IMR-90 (cell line): Measurements from ENCODE around the gene CELF5. TPM values are rescaled to one million over a fixed set of nuclear protein-coding genes. Genes with fewer than 3 reads are reported as not detected.

Source experiments
- ATAC-seq: fragments of 200-7000 bp; cut with Tn5 transposase; 2 replicates; pipeline ENCODE4 v1.9.1; 2020; ENCODE audit warnings: low read depth, mild to moderate bottlenecking, moderate library complexity
- BruUV-seq: library from RNA; stranded (reverse); fragments of 400-500 nt; replicated peaks from 2 replicates; lab custom pipeline; 2021; lab: Mats Ljungman, UMichigan
- CTCF ChIA-PET: fragments of 300-600 bp; formaldehyde crosslinking; extraction: SDS; loops from one replicate; lab custom pipeline; 2021; ENCODE audit warnings: antibody characterized with exemption; lab: Yijun Ruan, JAX
- POLR2A ChIA-PET: fragments of 300-600 bp; sonication (Branson Sonifier 250); formaldehyde crosslinking; loops from one replicate; lab custom pipeline; 2022; ENCODE audit warnings: antibody characterized with exemption; ENCODE audit not compliant: unreplicated experiment; lab: Charles Lee
- DNase-seq: peaks from one replicate; pipeline ENCODE4 v3.0.0; 2013
- H2AFZ ChIP-seq: replicated peaks from 2 replicates; pipeline ENCODE3; 2013; ENCODE audit warnings: low read length, mild to moderate bottlenecking; ENCODE audit not compliant: poor library complexity
- H2AK5ac ChIP-seq: 2 replicates; pipeline ENCODE4 v1.6.1; 2013; ENCODE audit warnings: low read depth, low read length, inconsistent platforms
- H2AK9ac ChIP-seq: replicated peaks from 2 replicates; pipeline ENCODE3; 2013; ENCODE audit warnings: mild to moderate bottlenecking, low read depth, low read length, moderate library complexity; ENCODE audit not compliant: poor library complexity
- H2BK120ac ChIP-seq: 2 replicates; pipeline ENCODE4 v1.6.1; 2013; ENCODE audit warnings: low read depth, low read length, inconsistent platforms
- H2BK15ac ChIP-seq: 3 replicates; pipeline ENCODE4 v1.6.1; 2013; ENCODE audit warnings: low read depth, low read length, inconsistent platforms
- H2BK20ac ChIP-seq: 2 replicates; pipeline ENCODE4 v1.6.1; 2013; ENCODE audit warnings: low read depth, mild to moderate bottlenecking, inconsistent platforms, low read length, moderate library complexity
- H2BK5ac ChIP-seq: 2 replicates; pipeline ENCODE4 v1.6.1; 2013; ENCODE audit warnings: mild to moderate bottlenecking, low read depth, low read length, inconsistent platforms; ENCODE audit not compliant: poor library complexity, severe bottlenecking
- H3K14ac ChIP-seq: replicated peaks from 2 replicates; pipeline ENCODE4 v1.6.1; 2013; ENCODE audit warnings: low read depth, low read length, inconsistent platforms
- H3K18ac ChIP-seq: 2 replicates; pipeline ENCODE4 v1.6.1; 2013; ENCODE audit warnings: low read depth, low read length, control low read depth
- H3K23ac ChIP-seq: 2 replicates; pipeline ENCODE4 v1.6.1; 2013; ENCODE audit warnings: low read depth, low read length, inconsistent platforms
- H3K27ac ChIP-seq: 2 replicates; pipeline ENCODE4 v1.5.1; 2013; ENCODE audit warnings: mild to moderate bottlenecking, control low read depth, low read length; ENCODE audit not compliant: insufficient read depth
- H3K27me3 ChIP-seq: 2 replicates; pipeline ENCODE4 v1.6.1; 2013; ENCODE audit warnings: low read length; ENCODE audit not compliant: control insufficient read depth, insufficient read depth
- H3K36me3 ChIP-seq: 2 replicates; pipeline ENCODE4 v1.6.1; 2013; ENCODE audit warnings: low read length, mixed read lengths; ENCODE audit not compliant: control insufficient read depth, insufficient read depth
- H3K4ac ChIP-seq: 2 replicates; pipeline ENCODE4 v1.6.1; 2013; ENCODE audit warnings: low read depth, low read length, inconsistent platforms
- H3K4me1 ChIP-seq: 2 replicates; pipeline ENCODE4 v1.6.1; 2013; ENCODE audit warnings: low read length, mixed read lengths; ENCODE audit not compliant: control insufficient read depth, insufficient read depth
- H3K4me2 ChIP-seq: 2 replicates; pipeline ENCODE4 v1.6.1; 2013; ENCODE audit warnings: low read depth, mild to moderate bottlenecking, control low read depth, low read length, moderate library complexity
- H3K4me3 ChIP-seq: 2 replicates; pipeline ENCODE4 v1.5.1; 2013; ENCODE audit warnings: low read depth, mild to moderate bottlenecking, control low read depth, low read length, moderate library complexity; ENCODE audit not compliant: insufficient read depth
- H3K56ac ChIP-seq: 2 replicates; pipeline ENCODE4 v1.6.1; 2013; ENCODE audit warnings: low read length, inconsistent platforms; ENCODE audit not compliant: insufficient read depth; ENCODE audit errors: extremely low read depth
- H3K79me1 ChIP-seq, 2 experiments: 2 replicates each; pipeline ENCODE4 v1.6.1; 2013; ENCODE audit warnings: low read length in 2 of 2, inconsistent platforms in 1 of 2, low read depth in 1 of 2
- H3K9ac ChIP-seq: 2 replicates; pipeline ENCODE4 v1.6.1; 2013; ENCODE audit warnings: low read depth, low read length, control low read depth
- H3K9me1 ChIP-seq: 2 replicates; pipeline ENCODE4 v1.6.1; 2013; ENCODE audit warnings: low read length, inconsistent platforms; ENCODE audit not compliant: insufficient read depth
- H3K9me3 ChIP-seq: 2 replicates; pipeline ENCODE4 v1.6.1; 2013; ENCODE audit warnings: low read length; ENCODE audit not compliant: control insufficient read depth, insufficient read depth
- H4K20me1 ChIP-seq: 2 replicates; pipeline ENCODE4 v1.6.1; 2013; ENCODE audit warnings: low read length, inconsistent platforms; ENCODE audit not compliant: insufficient read depth
- H4K5ac ChIP-seq: 2 replicates; pipeline ENCODE4 v1.6.1; 2013; ENCODE audit warnings: mild to moderate bottlenecking, low read depth, low read length, control low read depth
- H4K8ac ChIP-seq, 2 experiments: 2 replicates each; pipeline ENCODE4 v1.6.1; 2013; ENCODE audit warnings: low read depth in 2 of 2, low read length in 2 of 2, control low read depth in 1 of 2, inconsistent platforms in 1 of 2
- H4K91ac ChIP-seq: 2 replicates; pipeline ENCODE4 v1.6.1; 2013; ENCODE audit warnings: low read depth, low read length, inconsistent platforms; ENCODE audit not compliant: insufficient read depth
- BHLHE40 ChIP-seq: fragments of 150-350 bp; IDR thresholded peaks from 2 replicates; pipeline ENCODE4 v1.6.1; 2016; ENCODE audit warnings: mild to moderate bottlenecking, low read depth, low read length
- CEBPB ChIP-seq: IDR thresholded peaks from 2 replicates; pipeline ENCODE4 v1.6.1; 2012; ENCODE audit warnings: low read depth, low read length, improper control_type of control experiment
- CHD1 ChIP-seq: IDR thresholded peaks from 2 replicates; pipeline ENCODE4 v1.6.1; 2012; ENCODE audit warnings: low read depth, low read length, improper control_type of control experiment
- FOS ChIP-seq: fragments of 150-350 bp; IDR thresholded peaks from 2 replicates; pipeline ENCODE4 v1.6.1; 2016; ENCODE audit warnings: low read depth, low read length
- MAFK ChIP-seq: IDR thresholded peaks from 2 replicates; pipeline ENCODE4 v1.6.1; 2012; ENCODE audit warnings: low read depth, low read length, improper control_type of control experiment
- MAZ ChIP-seq: IDR thresholded peaks from 2 replicates; pipeline ENCODE4 v1.6.1; 2012; ENCODE audit warnings: low read depth, mild to moderate bottlenecking, low read length, improper control_type of control experiment, moderate library complexity, borderline replicate concordance
- MXI1 ChIP-seq: IDR thresholded peaks from 2 replicates; pipeline ENCODE4 v1.6.1; 2012; ENCODE audit warnings: low read depth, mild to moderate bottlenecking, low read length, moderate library complexity, borderline replicate concordance
- NFE2L2 ChIP-seq: fragments of 150-350 bp; IDR thresholded peaks from 2 replicates; pipeline ENCODE4 v1.6.1; 2016; ENCODE audit warnings: low read depth, mild to moderate bottlenecking, low read length
- POLR2A ChIP-seq: IDR thresholded peaks from 2 replicates; pipeline ENCODE4 v1.6.1; 2012; ENCODE audit warnings: mild to moderate bottlenecking, low read depth, low read length
- RAD21 ChIP-seq: IDR thresholded peaks from 2 replicates; pipeline ENCODE4 v1.6.1; 2012; ENCODE audit warnings: low read length, improper control_type of control experiment
- RCOR1 ChIP-seq: IDR thresholded peaks from 2 replicates; pipeline ENCODE4 v1.6.1; 2012; ENCODE audit warnings: mild to moderate bottlenecking, low read length, improper control_type of control experiment; ENCODE audit not compliant: insufficient replicate concordance
- RFX5 ChIP-seq: IDR thresholded peaks from 2 replicates; pipeline ENCODE4 v1.8.0; 2012; ENCODE audit warnings: low read depth, mild to moderate bottlenecking, low read length, moderate library complexity
- SMC3 ChIP-seq: fragments of 150-350 bp; IDR thresholded peaks from 2 replicates; pipeline ENCODE4 v1.6.1; 2016; ENCODE audit warnings: low read depth, mild to moderate bottlenecking, antibody characterized with exemption, low read length, moderate library complexity
- USF2 ChIP-seq: fragments of 150-350 bp; IDR thresholded peaks from 2 replicates; pipeline ENCODE4 v1.6.1; 2017; ENCODE audit warnings: mild to moderate bottlenecking, antibody characterized with exemption, low read length, low read depth
- WGBS, 2 experiments: methylation state at CpG; one replicate each; pipeline versions ENCODE4 v1.1.5 to v1.1.7; 2013; ENCODE audit warnings: missing lambda C conversion rate in 2 of 2; ENCODE audit not compliant: insufficient read length in 1 of 2; ENCODE audit errors: extremely low coverage in 2 of 2; 5-methylcytosine and 5-hydroxymethylcytosine counted together
- dilution Hi-C: fragments of 300-500 bp; cut with HindIII; formaldehyde crosslinking; loops from one replicate; pipeline ENCODE4 v1.14.3; 2018; ENCODE audit warnings: low sequenced_read_pairs; ENCODE audit not compliant: unreplicated experiment
- in situ Hi-C: fragments of 300-500 bp; cut with MboI; formaldehyde crosslinking; loops from 3 replicates; pipeline ENCODE4 v1.14.3; 2019; ENCODE audit warnings: low sequenced_read_pairs, inconsistent platforms, mixed read lengths
- intact Hi-C: fragments of 100-400 bp; cut with micrococcal nuclease; formaldehyde crosslinking; loops from 2 replicates; pipeline ENCODE4 v1.10.0; 2022
- polyA plus RNA-seq, 3 experiments: library from polyadenylated mRNA; depleted of rRNA; stranded (reverse); fragments of >200 nt; gene quantifications; 2 replicates each; pipeline ENCODE4 v1.2.3, GENCODE V29; 2012; ENCODE audit warnings: low replicate concordance in 1 of 3
- total RNA-seq: library from RNA; depleted of rRNA; stranded (reverse); fragments of >200 nt; gene quantifications from 2 replicates; pipeline ENCODE4 v1.2.3, GENCODE V29; 2012
- TF ChIP-seq, protein P1 (sequence below): fragments of 150-350 bp; IDR thresholded peaks from 2 replicates; pipeline ENCODE4 v1.6.1; 2016; ENCODE audit warnings: low read depth, mild to moderate bottlenecking, low read length, moderate library complexity, borderline replicate concordance
- TF ChIP-seq, protein P2 (sequence below): conservative IDR thresholded peaks from 2 replicates; pipeline ENCODE4 v1.5.1; 2012; ENCODE audit warnings: mild to moderate bottlenecking, low read depth, low read length, improper control_type of control experiment

CELF5 gene
- total and polyA plus RNA-seq, 2 of the 4 experiments (the other 2 are of a cell fraction), result 0.02 TPM; not detected in 1

DNA sequence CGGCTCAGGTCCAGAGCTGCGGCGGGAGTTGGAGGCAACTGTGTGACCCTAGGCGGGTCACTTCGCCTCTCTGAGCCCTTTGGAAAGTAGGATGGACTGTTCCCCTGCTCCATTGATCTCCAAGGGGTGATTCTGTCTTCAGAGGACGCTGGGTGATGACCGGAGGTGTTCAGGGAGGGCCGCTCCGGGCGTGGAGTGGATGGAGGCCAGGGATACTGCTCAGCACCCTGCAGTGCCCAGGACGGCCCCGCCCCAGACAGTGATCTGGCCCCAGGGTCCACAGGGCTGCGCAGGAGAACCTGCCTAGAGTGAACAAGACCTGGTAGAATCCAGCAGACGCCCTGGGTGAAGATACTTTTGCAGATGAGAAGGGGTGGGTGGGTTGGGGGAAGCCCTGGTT is 31.8 kb upstream of the CELF5 start:
- in situ Hi-C loops (no loop called here), dilution Hi-C loops (no loop called here), intact Hi-C loops (no loop called here)
- Histone ChIP-seq H3K4me1 (no peaks in the 10 kb centered on the region), H3K14ac (no peak overlapping the region), H3K4me3 (no peak overlapping the region), H4K91ac (no peak overlapping the region), H3K79me1 (peaks cover 5 to 53% of the 10 kb centered on the region in 2 experiments; a peak in 2 of 4 replicates), H3K4me2 (no peak overlapping the region), H3K9me3 (no peaks in the 10 kb centered on the region), H2BK15ac (no peak overlapping the region), H4K5ac (no peak overlapping the region), H2BK20ac (no peak overlapping the region), H2BK5ac (no peak overlapping the region), H3K4ac (no peak overlapping the region), H3K9me1 (no peaks in the 10 kb centered on the region), H4K8ac (no peak overlapping the region), H2BK120ac (no peak overlapping the region), H4K20me1 (peaks cover 42% of the 10 kb centered on the region), H2AK5ac (no peak overlapping the region), H3K18ac (no peak overlapping the region), H3K56ac (no peak overlapping the region), H2AK9ac (no peak overlapping the region), H2AFZ (no peak overlapping the region), H3K27ac (no peak overlapping the region), H3K9ac (no peak overlapping the region), H3K36me3 (peaks cover 20% of the 10 kb centered on the region), H3K27me3 (no peaks in the 10 kb centered on the region), H3K23ac (no peak overlapping the region)
- no TSS peak for BruUV-seq
- DNase-seq, result no peak
- ATAC-seq, result no peak
- TF ChIP-seq CHD1 (no peak), MAFK (no peak), BHLHE40 (no peak), RFX5 (no peak), MAZ (no peak), RCOR1 (no peak), MXI1 (no peak), SMC3 (no peak), USF2 (no peak), POLR2A (no peak), CEBPB (no peak), FOS (no peak), RAD21 (no peak), NFE2L2 (no peak)
- TF ChIP-seq, protein P1, sequence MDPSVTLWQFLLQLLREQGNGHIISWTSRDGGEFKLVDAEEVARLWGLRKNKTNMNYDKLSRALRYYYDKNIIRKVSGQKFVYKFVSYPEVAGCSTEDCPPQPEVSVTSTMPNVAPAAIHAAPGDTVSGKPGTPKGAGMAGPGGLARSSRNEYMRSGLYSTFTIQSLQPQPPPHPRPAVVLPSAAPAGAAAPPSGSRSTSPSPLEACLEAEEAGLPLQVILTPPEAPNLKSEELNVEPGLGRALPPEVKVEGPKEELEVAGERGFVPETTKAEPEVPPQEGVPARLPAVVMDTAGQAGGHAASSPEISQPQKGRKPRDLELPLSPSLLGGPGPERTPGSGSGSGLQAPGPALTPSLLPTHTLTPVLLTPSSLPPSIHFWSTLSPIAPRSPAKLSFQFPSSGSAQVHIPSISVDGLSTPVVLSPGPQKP, result no peak
- TF ChIP-seq, protein P2, sequence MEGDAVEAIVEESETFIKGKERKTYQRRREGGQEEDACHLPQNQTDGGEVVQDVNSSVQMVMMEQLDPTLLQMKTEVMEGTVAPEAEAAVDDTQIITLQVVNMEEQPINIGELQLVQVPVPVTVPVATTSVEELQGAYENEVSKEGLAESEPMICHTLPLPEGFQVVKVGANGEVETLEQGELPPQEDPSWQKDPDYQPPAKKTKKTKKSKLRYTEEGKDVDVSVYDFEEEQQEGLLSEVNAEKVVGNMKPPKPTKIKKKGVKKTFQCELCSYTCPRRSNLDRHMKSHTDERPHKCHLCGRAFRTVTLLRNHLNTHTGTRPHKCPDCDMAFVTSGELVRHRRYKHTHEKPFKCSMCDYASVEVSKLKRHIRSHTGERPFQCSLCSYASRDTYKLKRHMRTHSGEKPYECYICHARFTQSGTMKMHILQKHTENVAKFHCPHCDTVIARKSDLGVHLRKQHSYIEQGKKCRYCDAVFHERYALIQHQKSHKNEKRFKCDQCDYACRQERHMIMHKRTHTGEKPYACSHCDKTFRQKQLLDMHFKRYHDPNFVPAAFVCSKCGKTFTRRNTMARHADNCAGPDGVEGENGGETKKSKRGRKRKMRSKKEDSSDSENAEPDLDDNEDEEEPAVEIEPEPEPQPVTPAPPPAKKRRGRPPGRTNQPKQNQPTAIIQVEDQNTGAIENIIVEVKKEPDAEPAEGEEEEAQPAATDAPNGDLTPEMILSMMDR, result no peak
- WGBS, 2 experiments, result 92% methylated on average over 7 of the region's 14 CpGs; no CpG with 5 or more reads in 1 of the 2 experiments
- ChIA-PET POLR2A (no interaction called here), CTCF (no interaction called here)
